H9 (cell line): ENCODE results near the gene KCTD20. TPM values are rescaled to one million over a fixed set of nuclear protein-coding genes. Genes with fewer than 3 reads are reported as not detected.

Experiments
- DNase-seq: peaks from one replicate; pipeline ENCODE4 v3.0.0-alpha.2; 2017
- H2AFZ ChIP-seq: one replicate; pipeline ENCODE4 v1.6.1; 2013; ENCODE audit warnings: mild to moderate bottlenecking, low read length, control low read depth, moderate library complexity
- H2AK5ac ChIP-seq: 2 replicates; pipeline ENCODE4 v1.6.1; 2013; ENCODE audit warnings: low read length, control low read depth, mixed read lengths; ENCODE audit not compliant: insufficient read length
- H2BK120ac ChIP-seq: one replicate; pipeline ENCODE4 v1.6.1; 2013; ENCODE audit warnings: low read depth, mild to moderate bottlenecking, low read length, control low read depth, inconsistent platforms; ENCODE audit not compliant: poor library complexity, severe bottlenecking
- H2BK12ac ChIP-seq: 2 replicates; pipeline ENCODE4 v1.6.1; 2013; ENCODE audit warnings: low read length, control low read depth, mixed read lengths, low read depth; ENCODE audit not compliant: insufficient read length
- H2BK15ac ChIP-seq: 2 replicates; pipeline ENCODE4 v1.6.1; 2013; ENCODE audit warnings: low read depth, low read length, control low read depth
- H2BK20ac ChIP-seq: one replicate; pipeline ENCODE4 v1.6.1; 2013; ENCODE audit warnings: low read depth, mild to moderate bottlenecking, low read length, control low read depth, inconsistent platforms; ENCODE audit not compliant: poor library complexity, severe bottlenecking
- H2BK5ac ChIP-seq: 2 replicates; pipeline ENCODE4 v1.6.1; 2013; ENCODE audit warnings: low read length, control low read depth, mixed read lengths; ENCODE audit not compliant: insufficient read length
- H3K14ac ChIP-seq: 2 replicates; pipeline ENCODE4 v1.6.1; 2013; ENCODE audit warnings: low read length, control low read depth; ENCODE audit not compliant: insufficient read depth
- H3K18ac ChIP-seq: 2 replicates; pipeline ENCODE4 v1.6.1; 2013; ENCODE audit warnings: low read depth, mild to moderate bottlenecking, mixed read lengths, low read length, control low read depth; ENCODE audit not compliant: insufficient read length
- H3K23ac ChIP-seq: 2 replicates; pipeline ENCODE4 v1.6.1; 2013; ENCODE audit warnings: low read length, control low read depth, mixed read lengths, low read depth; ENCODE audit not compliant: insufficient read length
- H3K23me2 ChIP-seq: 2 replicates; pipeline ENCODE4 v1.6.1; 2013; ENCODE audit warnings: low read depth, mild to moderate bottlenecking, mixed read lengths, low read length, control low read depth; ENCODE audit not compliant: insufficient read length, poor library complexity, severe bottlenecking
- H3K27ac ChIP-seq: 2 replicates; pipeline ENCODE4 v1.5.1; 2013; ENCODE audit warnings: low read length, control low read depth, mixed read lengths, low read depth; ENCODE audit not compliant: insufficient read length
- H3K27me3 ChIP-seq: 2 replicates; pipeline ENCODE4 v1.6.1; 2013; ENCODE audit warnings: low read length, control low read depth, inconsistent platforms; ENCODE audit not compliant: insufficient read depth
- H3K4ac ChIP-seq: 2 replicates; pipeline ENCODE4 v1.6.1; 2013; ENCODE audit warnings: low read depth, mild to moderate bottlenecking, control low read depth, inconsistent platforms, low read length, moderate library complexity
- H3K4me1 ChIP-seq: 2 replicates; pipeline ENCODE4 v1.6.1; 2013; ENCODE audit warnings: low read length, control low read depth, inconsistent platforms; ENCODE audit not compliant: insufficient read depth
- H3K4me2 ChIP-seq: 2 replicates; pipeline ENCODE4 v1.6.1; 2013; ENCODE audit warnings: low read length, control low read depth, mixed read lengths; ENCODE audit not compliant: insufficient read length, insufficient read depth
- H3K56ac ChIP-seq: 2 replicates; pipeline ENCODE4 v1.6.1; 2013; ENCODE audit warnings: low read depth, mild to moderate bottlenecking, mixed read lengths, low read length, control low read depth; ENCODE audit not compliant: insufficient read length
- H3K79me1 ChIP-seq: 2 replicates; pipeline ENCODE4 v1.6.1; 2013; ENCODE audit warnings: low read depth, mild to moderate bottlenecking, moderate library complexity, low read length, control low read depth, inconsistent platforms; ENCODE audit not compliant: insufficient read depth, poor library complexity, severe bottlenecking
- H3K79me2 ChIP-seq: 2 replicates; pipeline ENCODE4 v1.6.1; 2013; ENCODE audit warnings: low read length, control low read depth, inconsistent platforms; ENCODE audit not compliant: insufficient read depth
- H3K9ac ChIP-seq: 2 replicates; pipeline ENCODE4 v1.6.1; 2013; ENCODE audit warnings: low read length, control low read depth, mixed read lengths; ENCODE audit not compliant: insufficient read length; ENCODE audit errors: extremely low read depth
- H3K9me3 ChIP-seq: one replicate; pipeline ENCODE4 v1.6.1; 2013; ENCODE audit warnings: low read depth, low read length, inconsistent platforms; ENCODE audit not compliant: control insufficient read depth
- H3T11ph ChIP-seq: one replicate; pipeline ENCODE4 v1.6.1; 2013; ENCODE audit warnings: mild to moderate bottlenecking, low read length, control low read depth, inconsistent platforms
- H4K20me1 ChIP-seq: one replicate; pipeline ENCODE4 v1.6.1; 2013; ENCODE audit not compliant: control insufficient read depth, insufficient read length, insufficient read depth
- H4K5ac ChIP-seq: 2 replicates; pipeline ENCODE4 v1.6.1; 2013; ENCODE audit warnings: low read depth, mild to moderate bottlenecking, mixed read lengths, low read length, control low read depth; ENCODE audit not compliant: insufficient read length
- H4K8ac ChIP-seq: replicated peaks from 2 replicates; pipeline ENCODE4 v1.6.1; 2013; ENCODE audit warnings: low read length, control low read depth, mixed read lengths, low read depth; ENCODE audit not compliant: insufficient read length
- H4K91ac ChIP-seq: 2 replicates; pipeline ENCODE4 v1.6.1; 2013; ENCODE audit warnings: low read depth, mild to moderate bottlenecking, moderate library complexity, mixed read lengths, low read length, control low read depth; ENCODE audit not compliant: insufficient read length
- H3K27ac Mint-ChIP-seq, 3 experiments: 2 replicates in 2 of 3; 3 replicates in 1 of 3; pipeline ENCODE4 v1.8.0; 2020 to 2021; ENCODE audit warnings: mixed read lengths in 3 of 3, mild to moderate bottlenecking in 1 of 3, moderate library complexity in 1 of 3
- H3K27me3 Mint-ChIP-seq: 2 replicates; pipeline ENCODE4 v1.8.0; 2021; ENCODE audit warnings: low read depth, mild to moderate bottlenecking, moderate library complexity, mixed read lengths
- H3K36me3 Mint-ChIP-seq, 3 experiments: 2 replicates in 2 of 3; 3 replicates in 1 of 3; pipeline ENCODE4 v1.8.0; 2020 to 2021; ENCODE audit warnings: low read depth in 3 of 3, mixed read lengths in 3 of 3; ENCODE audit not compliant: insufficient read depth in 1 of 3
- H3K4me1 Mint-ChIP-seq, 2 experiments: 2 replicates each; pipeline ENCODE4 v1.8.0; 2020; ENCODE audit warnings: mixed read lengths in 2 of 2
- H3K4me3 Mint-ChIP-seq, 2 experiments: 2 replicates in 1 of 2; 3 replicates in 1 of 2; pipeline ENCODE4 v1.8.0; 2020 to 2021; ENCODE audit warnings: mild to moderate bottlenecking in 2 of 2, mixed read lengths in 2 of 2, moderate library complexity in 1 of 2
- H3K9me3 Mint-ChIP-seq, 2 experiments: 2 replicates in 1 of 2; 3 replicates in 1 of 2; pipeline ENCODE4 v1.8.0; 2020; ENCODE audit warnings: mild to moderate bottlenecking in 2 of 2, mixed read lengths in 2 of 2, moderate library complexity in 1 of 2
- WGBS: extraction: QIAGEN DNeasy Blood & Tissue Kit; methylation state at CpG from one replicate; pipeline ENCODE4 v1.1.7; 2013; ENCODE audit warnings: missing lambda C conversion rate, low lambda C conversion rate, mixed read lengths; ENCODE audit not compliant: insufficient read length; ENCODE audit errors: extremely low coverage; 5-methylcytosine and 5-hydroxymethylcytosine counted together
- total RNA-seq: library from RNA; stranded (reverse); gene quantifications from 2 replicates; pipeline ENCODE4 v1.2.1, GENCODE V29; 2021
- TF ChIP-seq, protein P1 (sequence below): fragments of 200-600 bp; sonication (generic); conservative IDR thresholded peaks from 3 replicates; pipeline ENCODE4 v1.8.0; 2021; ENCODE audit warnings: antibody characterized with exemption, mild to moderate bottlenecking

KCTD20 gene
- total RNA-seq, 1 experiment from 2014 or later = 22.6 TPM

GRCh38 chr6:36524871-36525270 lies 82.1 kb downstream of the KCTD20 start:
- no peak for DNase-seq
- Mint-ChIP-seq H3K36me3 (peaks cover 5 to 61% (median 54%) of the 10 kb centered on the region in 3 experiments; a peak in 5 of 7 replicates), H3K4me3 (no peak overlapping the region), H3K4me1 (no peaks in the 10 kb centered on the region; a peak in 1 of 4 replicates), H3K27ac (no peak overlapping the region; a peak in 1 of 7 replicates), H3K9me3 (no peaks in the 10 kb centered on the region), H3K27me3 (no peaks in the 10 kb centered on the region)
- H3K4ac ChIP-seq = no peak overlapping the region
- no CpG with 5 or more reads among the region's 5 CpGs for WGBS
- no peak overlapping the region for H3K23ac ChIP-seq
- H3K9ac ChIP-seq = no peak overlapping the region
- H3K27me3 ChIP-seq = no peaks in the 10 kb centered on the region
- H3K56ac ChIP-seq = no peak overlapping the region
- no peak overlapping the region for H4K5ac ChIP-seq
- H2BK12ac ChIP-seq = no peak overlapping the region
- no peak overlapping the region for H3T11ph ChIP-seq
- H2AK5ac ChIP-seq = no peak overlapping the region
- H2BK5ac ChIP-seq = no peak overlapping the region
- H2BK120ac ChIP-seq = no peak overlapping the region
- TF ChIP-seq, protein P1, sequence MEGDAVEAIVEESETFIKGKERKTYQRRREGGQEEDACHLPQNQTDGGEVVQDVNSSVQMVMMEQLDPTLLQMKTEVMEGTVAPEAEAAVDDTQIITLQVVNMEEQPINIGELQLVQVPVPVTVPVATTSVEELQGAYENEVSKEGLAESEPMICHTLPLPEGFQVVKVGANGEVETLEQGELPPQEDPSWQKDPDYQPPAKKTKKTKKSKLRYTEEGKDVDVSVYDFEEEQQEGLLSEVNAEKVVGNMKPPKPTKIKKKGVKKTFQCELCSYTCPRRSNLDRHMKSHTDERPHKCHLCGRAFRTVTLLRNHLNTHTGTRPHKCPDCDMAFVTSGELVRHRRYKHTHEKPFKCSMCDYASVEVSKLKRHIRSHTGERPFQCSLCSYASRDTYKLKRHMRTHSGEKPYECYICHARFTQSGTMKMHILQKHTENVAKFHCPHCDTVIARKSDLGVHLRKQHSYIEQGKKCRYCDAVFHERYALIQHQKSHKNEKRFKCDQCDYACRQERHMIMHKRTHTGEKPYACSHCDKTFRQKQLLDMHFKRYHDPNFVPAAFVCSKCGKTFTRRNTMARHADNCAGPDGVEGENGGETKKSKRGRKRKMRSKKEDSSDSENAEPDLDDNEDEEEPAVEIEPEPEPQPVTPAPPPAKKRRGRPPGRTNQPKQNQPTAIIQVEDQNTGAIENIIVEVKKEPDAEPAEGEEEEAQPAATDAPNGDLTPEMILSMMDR = no peak
- H2AFZ ChIP-seq = no peak overlapping the region
- no peak overlapping the region for H3K4me2 ChIP-seq
- no peak overlapping the region for H3K18ac ChIP-seq
- no peak overlapping the region for H4K91ac ChIP-seq
- H3K14ac ChIP-seq = no peak overlapping the region
- no peaks in the 10 kb centered on the region for H3K79me1 ChIP-seq
- no peak overlapping the region for H4K8ac ChIP-seq
- no peak overlapping the region for H3K27ac ChIP-seq
- H3K79me2 ChIP-seq = no peaks in the 10 kb centered on the region
- H3K4me1 ChIP-seq = no peaks in the 10 kb centered on the region
- H4K20me1 ChIP-seq = no peaks in the 10 kb centered on the region
- no peak overlapping the region for H2BK20ac ChIP-seq
- H2BK15ac ChIP-seq = no peak overlapping the region
- H3K9me3 ChIP-seq = no peaks in the 10 kb centered on the region
- H3K23me2 ChIP-seq = no peaks in the 10 kb centered on the region
